Psoas muscle (tissue), 8 donors: ENCODE measurements around the gene ADRB2. TPM values are rescaled to one million over a fixed set of nuclear protein-coding genes. Genes with fewer than 3 reads are reported as not detected.

Experiments
- ATAC-seq, 4 donors: fragments of 200-7000 bp; cut with Tn5 transposase; one replicate each; pipeline ENCODE4 v1.9.1; 2020; ENCODE audit warnings: moderate library complexity in 3 of 4, mild to moderate bottlenecking in 2 of 4
- DNase-seq, 2 donors: peaks; one replicate each; pipeline ENCODE4 v3.0.0-alpha.2; 2020
- H3K27ac ChIP-seq: fragments of 200-600 bp; one replicate; pipeline ENCODE4 v1.8.0; 2022
- H3K27me3 ChIP-seq, 3 donors: fragments of 200-600 bp in 1 of 3; one replicate each; pipeline versions ENCODE4 v1.6.1 to v1.8.0; 2013 to 2022; ENCODE audit warnings: low read length in 2 of 3, mild to moderate bottlenecking in 2 of 3, moderate library complexity in 1 of 3; ENCODE audit not compliant: insufficient read depth in 3 of 3
- H3K36me3 ChIP-seq, 2 donors: fragments of 200-600 bp in 1 of 2; one replicate each; pipeline versions ENCODE4 v1.6.1 to v1.8.0; 2013 to 2022; ENCODE audit warnings: low read depth in 1 of 2, mild to moderate bottlenecking in 1 of 2, moderate library complexity in 1 of 2; ENCODE audit not compliant: insufficient read depth in 1 of 2
- H3K4me1 ChIP-seq: fragments of 200-600 bp; one replicate; pipeline ENCODE4 v1.8.0; 2022
- H3K4me3 ChIP-seq: fragments of 200-600 bp; one replicate; pipeline ENCODE4 v1.8.0; 2022; ENCODE audit warnings: mild to moderate bottlenecking
- H3K9me3 ChIP-seq: fragments of 200-600 bp; one replicate; pipeline ENCODE4 v1.8.0; 2022
- WGBS, 3 donors: extraction: QIAGEN DNeasy Blood & Tissue Kit; methylation state at CpG; one replicate each; pipeline versions ENCODE4 v1.1.6 to v1.1.7; 2013; 5-methylcytosine and 5-hydroxymethylcytosine counted together
- intact Hi-C, 2 donors: fragments of 100-400 bp; cut with DNase I; formaldehyde crosslinking; loops; one replicate each; pipeline versions ENCODE4 v1.11.0 to v1.14.2; 2022
- polyA plus RNA-seq, 3 donors: library from polyadenylated mRNA; stranded (reverse); fragments of 200-250 nt; gene quantifications; one replicate each; pipeline ENCODE4 v1.2.3, GENCODE V29; 2013
- total RNA-seq, 4 donors: library from RNA; stranded (reverse); fragmentation: NEBNext Ultra II Directional in 2 of 4; extraction: Animal tissue kit (Norgen Biotek cat#: 25700) in 2 of 4; gene quantifications; one replicate each; pipeline versions ENCODE4 v1.2.1 to v1.2.4, GENCODE V29; 2021 to 2023
- TF ChIP-seq, protein P1 (sequence below): fragments of 200-600 bp; IDR thresholded peaks from one replicate; pipeline ENCODE4 v1.8.0; 2022; ENCODE audit warnings: antibody characterized with exemption
- donor health status: healthy with polysubstance abuse.
- donor health status: DM: no; HTN: no; CAD: no; lungs with moderate emphysema.
- donor health status: Bipolar disorder and iron deficiency.
- donor health status: healthy.
- donor health status: DM: yes; HTN: yes; CAD: no.
- donor health status: DM: no; HTN: no; CAD: no.
- donor health status: DM: no; HTN: no; CAD: no.
- donor health status: DM: yes; HTN: yes; CAD: no.

The ADRB2 gene
- total and polyA plus RNA-seq, 7 donors = 1.3 to 11.1 (median 5.6) TPM

DNA sequence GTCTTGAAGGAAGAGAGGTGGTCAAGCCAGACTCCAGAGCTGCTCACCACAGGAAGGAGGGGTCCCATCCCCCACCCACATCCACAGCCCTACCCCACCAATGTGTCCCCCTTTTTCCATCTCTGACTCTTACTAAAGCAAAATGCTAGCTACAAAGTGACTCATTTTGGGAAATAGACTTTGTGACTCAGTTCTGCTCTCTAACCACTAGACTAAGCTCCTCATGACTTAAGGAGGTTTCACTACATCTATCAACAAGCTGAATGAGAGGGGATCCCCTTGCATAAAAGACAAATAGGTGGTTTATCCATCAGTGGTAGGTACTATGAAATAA lies 35.1 kb upstream of the ADRB2 start:
- H3K4me1 ChIP-seq = no peaks in the 10 kb centered on the region

DNA sequence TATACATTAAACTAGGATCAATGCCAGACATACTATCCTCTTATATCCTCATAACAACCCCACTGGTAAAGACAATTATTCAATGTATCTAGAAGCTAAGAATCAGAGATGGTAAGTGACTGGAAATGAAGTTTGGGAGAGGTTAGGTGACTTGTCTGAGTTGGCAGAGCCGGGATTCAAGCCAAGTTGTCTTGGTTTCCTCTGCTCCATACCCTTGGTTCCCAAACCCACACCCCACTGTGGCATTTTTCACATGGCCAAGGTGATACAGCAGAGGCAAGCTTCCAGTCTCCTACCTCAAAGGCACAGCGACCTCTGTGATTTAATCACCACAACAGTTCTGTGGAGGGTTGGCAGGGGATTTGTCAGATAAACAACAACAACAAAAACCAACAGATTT lies 34.7 kb upstream of the ADRB2 start:
- Histone ChIP-seq H3K9me3 (no peaks in the 10 kb centered on the region), H3K36me3 (no peaks in the 10 kb centered on the region), H3K4me3 (no peak overlapping the region), H3K27me3 (no peaks in the 10 kb centered on the region), H3K4me1 (no peaks in the 10 kb centered on the region), H3K27ac (no peak overlapping the region)
- ATAC-seq = no peak
- WGBS, 3 donors = 83 to 88% (median 85%) methylated on average over 2 of the region's 2 CpGs
- DNase-seq = no peak
- intact Hi-C loops = no loop called here
- TF ChIP-seq, protein P1, sequence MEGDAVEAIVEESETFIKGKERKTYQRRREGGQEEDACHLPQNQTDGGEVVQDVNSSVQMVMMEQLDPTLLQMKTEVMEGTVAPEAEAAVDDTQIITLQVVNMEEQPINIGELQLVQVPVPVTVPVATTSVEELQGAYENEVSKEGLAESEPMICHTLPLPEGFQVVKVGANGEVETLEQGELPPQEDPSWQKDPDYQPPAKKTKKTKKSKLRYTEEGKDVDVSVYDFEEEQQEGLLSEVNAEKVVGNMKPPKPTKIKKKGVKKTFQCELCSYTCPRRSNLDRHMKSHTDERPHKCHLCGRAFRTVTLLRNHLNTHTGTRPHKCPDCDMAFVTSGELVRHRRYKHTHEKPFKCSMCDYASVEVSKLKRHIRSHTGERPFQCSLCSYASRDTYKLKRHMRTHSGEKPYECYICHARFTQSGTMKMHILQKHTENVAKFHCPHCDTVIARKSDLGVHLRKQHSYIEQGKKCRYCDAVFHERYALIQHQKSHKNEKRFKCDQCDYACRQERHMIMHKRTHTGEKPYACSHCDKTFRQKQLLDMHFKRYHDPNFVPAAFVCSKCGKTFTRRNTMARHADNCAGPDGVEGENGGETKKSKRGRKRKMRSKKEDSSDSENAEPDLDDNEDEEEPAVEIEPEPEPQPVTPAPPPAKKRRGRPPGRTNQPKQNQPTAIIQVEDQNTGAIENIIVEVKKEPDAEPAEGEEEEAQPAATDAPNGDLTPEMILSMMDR = no peak

More for the DNA sequence above, 35.1 kb upstream of the ADRB2 start:
- TF ChIP-seq, protein P1 = no peak
- no peaks in the 10 kb centered on the region for H3K9me3 ChIP-seq
- no peak for ATAC-seq
- H3K27ac ChIP-seq = no peak overlapping the region
- no peak for DNase-seq
- H3K4me3 ChIP-seq = no peak overlapping the region
- H3K36me3 ChIP-seq = no peaks in the 10 kb centered on the region
- intact Hi-C loops = no loop called here
- H3K27me3 ChIP-seq = no peaks in the 10 kb centered on the region

DNA sequence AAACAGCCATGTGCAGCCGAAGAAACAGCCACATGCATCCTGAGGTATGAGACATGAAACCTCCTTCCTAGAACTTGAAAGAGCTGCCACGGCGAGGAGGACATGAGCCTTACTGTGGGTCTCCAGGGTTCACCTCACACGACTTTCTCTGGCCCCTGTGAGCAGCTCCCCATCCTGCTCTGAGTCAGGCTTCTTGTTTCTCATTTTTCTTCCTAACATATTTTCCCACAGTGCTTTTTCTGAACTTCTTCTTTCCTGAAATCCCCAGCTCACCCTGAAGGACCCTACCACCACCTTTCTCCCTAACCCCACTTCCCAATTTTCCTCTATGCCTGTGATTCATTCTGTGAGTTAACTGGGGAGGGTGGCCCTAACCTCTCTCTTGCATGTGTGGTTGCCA lies 33.7 kb upstream of the ADRB2 start:
- no peaks in the 10 kb centered on the region for H3K36me3 ChIP-seq
- WGBS, 3 donors = 76 to 89% (median 89%) methylated on average over 4 of the region's 4 CpGs
- no peak overlapping the region for H3K27ac ChIP-seq
- ATAC-seq = no peak
- DNase-seq = no peak
- H3K9me3 ChIP-seq = no peaks in the 10 kb centered on the region
- no peaks in the 10 kb centered on the region for H3K27me3 ChIP-seq
- no peak overlapping the region for H3K4me3 ChIP-seq
- intact Hi-C loops = no loop called here
- TF ChIP-seq, protein P1 = no peak
- no peaks in the 10 kb centered on the region for H3K4me1 ChIP-seq

DNA sequence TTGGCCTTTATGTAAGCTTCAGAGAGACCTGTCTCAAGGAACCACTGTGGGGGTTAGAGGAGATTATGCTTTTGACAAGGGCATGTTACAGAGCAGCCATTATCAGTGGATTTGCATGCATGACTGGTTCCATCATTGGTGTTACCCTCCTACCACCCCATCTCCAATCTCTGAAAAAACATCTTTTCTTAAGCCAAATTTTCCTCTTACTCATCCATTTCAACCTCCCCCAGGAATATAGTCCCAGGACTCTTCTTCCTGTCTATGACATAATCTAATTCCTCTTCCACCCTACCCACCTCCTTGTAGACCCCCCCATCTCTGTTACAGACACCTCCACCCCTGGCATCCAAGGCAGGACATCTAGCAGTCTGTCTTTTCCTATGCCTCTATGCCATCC lies 33.1 kb upstream of the ADRB2 start:
- H3K27ac ChIP-seq = no peak overlapping the region
- intact Hi-C loops = no loop called here
- H3K4me3 ChIP-seq = no peak overlapping the region
- TF ChIP-seq, protein P1 = no peak
- no peaks in the 10 kb centered on the region for H3K27me3 ChIP-seq
- ATAC-seq (no peak), DNase-seq (no peak)
- H3K36me3 ChIP-seq = no peaks in the 10 kb centered on the region
- H3K9me3 ChIP-seq = no peaks in the 10 kb centered on the region
- H3K4me1 ChIP-seq = no peaks in the 10 kb centered on the region

DNA sequence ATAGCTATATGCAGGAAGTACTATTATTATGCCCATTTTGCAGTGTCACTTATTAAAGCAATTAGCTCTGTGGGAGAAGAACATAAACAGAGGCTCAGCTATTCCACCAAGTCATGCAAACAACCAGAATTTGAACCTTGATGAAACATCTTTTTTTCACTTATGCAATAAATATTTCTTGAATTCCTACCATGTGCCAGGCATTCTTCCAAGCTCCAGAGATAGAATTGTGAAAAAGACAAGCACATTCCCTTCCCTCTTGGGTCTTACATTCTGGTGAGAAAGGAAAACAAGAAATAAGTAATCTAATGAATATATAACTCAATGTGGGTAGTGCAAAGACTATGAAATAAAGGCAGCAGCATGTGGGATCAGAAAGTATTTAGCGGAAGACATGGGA lies 32.1 kb upstream of the ADRB2 start:
- Histone ChIP-seq H3K27ac (no peak overlapping the region), H3K4me3 (no peak overlapping the region), H3K27me3 (no peaks in the 10 kb centered on the region), H3K36me3 (no peaks in the 10 kb centered on the region), H3K4me1 (no peaks in the 10 kb centered on the region), H3K9me3 (no peaks in the 10 kb centered on the region)
- intact Hi-C loops = no loop called here
- ATAC-seq (no peak), DNase-seq (no peak)
- TF ChIP-seq, protein P1 = no peak
- 91 to 98% (median 98%) methylated on average over 1 of the region's 1 CpG for WGBS, 3 donors
